GM12878 (cell line): ENCODE data around the gene CHAC1. TPM values are rescaled to one million over a fixed set of nuclear protein-coding genes. Genes with fewer than 3 reads are reported as not detected.

Source experiments
- ATAC-seq: fragments of 200-7000 bp; cut with Tn5 transposase; 3 replicates; pipeline ENCODE4 v1.9.1; 2020; ENCODE audit warnings: mild to moderate bottlenecking, moderate library complexity
- BruUV-seq: library from RNA; stranded (reverse); fragments of 400-500 nt; replicated peaks from 2 replicates; lab custom pipeline; 2021; lab: Mats Ljungman, UMichigan
- CTCF ChIA-PET: fragments of 300-600 bp; sonication (Branson Sonifier 250); formaldehyde crosslinking; extraction: SDS; loops from one replicate; lab custom pipeline; 2021; ENCODE audit warnings: inconsistent platforms; lab: Yijun Ruan, JAX
- POLR2A ChIA-PET: fragments of 350-600 bp; formaldehyde crosslinking; extraction: SDS; loops from one replicate; lab custom pipeline; 2021; ENCODE audit warnings: inconsistent platforms; lab: Charles Lee
- RAD21 ChIA-PET: fragments of 300-600 bp; sonication (Branson Sonifier 250); formaldehyde crosslinking; loops from one replicate; lab custom pipeline; 2023; ENCODE audit warnings: antibody characterized with exemption; ENCODE audit not compliant: unreplicated experiment; lab: Charles Lee
- SMC1A ChIA-PET: fragments of 300-600 bp; sonication (Branson Sonifier 250); formaldehyde crosslinking; loops from one replicate; lab custom pipeline; 2023; ENCODE audit not compliant: unreplicated experiment, uncharacterized antibody; lab: Charles Lee
- DNase-seq: peaks from one replicate; pipeline ENCODE4 v3.0.0-alpha.2; 2011; ENCODE audit warnings: low read depth, low spot score
- FAIRE-seq: peaks from 3 replicates; lab custom pipeline; 2011; peaks lifted over from hg19 to GRCh38; lab: Jason Lieb, UNC
- H2AFZ ChIP-seq: 2 replicates; pipeline ENCODE4 v1.6.0; 2011; ENCODE audit warnings: low read depth, low read length, control low read depth; ENCODE audit not compliant: control insufficient read depth
- H3K27ac ChIP-seq: 2 replicates; pipeline ENCODE4 v1.5.1; 2011; ENCODE audit warnings: control low read depth; ENCODE audit not compliant: control insufficient read depth, insufficient read depth
- H3K27me3 ChIP-seq, 2 experiments: replicated peaks in 1 of 2; 2 replicates each; pipeline versions ENCODE4 v1.6.0 to v1.6.1; 2011; ENCODE audit warnings: low read length in 1 of 2; ENCODE audit not compliant: control insufficient read depth in 2 of 2, insufficient read depth in 2 of 2
- H3K36me3 ChIP-seq, 2 experiments: 2 replicates each; pipeline ENCODE4 v1.5.1; 2011; ENCODE audit warnings: low read length in 1 of 2; ENCODE audit not compliant: control insufficient read depth in 2 of 2, insufficient read depth in 2 of 2
- H3K4me1 ChIP-seq: 2 replicates; pipeline ENCODE4 v1.6.1; 2011; ENCODE audit warnings: mild to moderate bottlenecking, low read length, moderate library complexity, mixed read lengths; ENCODE audit not compliant: control insufficient read depth, insufficient read depth
- H3K4me2 ChIP-seq: 2 replicates; pipeline ENCODE4 v1.6.0; 2011; ENCODE audit warnings: control low read depth; ENCODE audit not compliant: control insufficient read depth, insufficient read depth
- H3K4me3 ChIP-seq: fragments of 200-600 bp; sonication (generic); 2 replicates; pipeline ENCODE4 v1.5.1; 2016
- H3K79me2 ChIP-seq: 2 replicates; pipeline ENCODE4 v1.6.0; 2011; ENCODE audit warnings: low read length; ENCODE audit not compliant: control insufficient read depth, insufficient read depth
- H3K9ac ChIP-seq: 2 replicates; pipeline ENCODE4 v1.8.0; 2011; ENCODE audit warnings: low read length, control low read depth, mixed read lengths; ENCODE audit not compliant: control insufficient read depth, insufficient read depth
- H3K9me3 ChIP-seq: replicated peaks from 3 replicates; pipeline ENCODE4 v1.5.1; 2011; ENCODE audit warnings: mild to moderate bottlenecking, low read length; ENCODE audit not compliant: control insufficient read depth, insufficient read depth
- H4K20me1 ChIP-seq: 2 replicates; pipeline ENCODE4 v1.6.0; 2011; ENCODE audit not compliant: control insufficient read depth, insufficient read depth
- EP300 ChIP-seq, 2 experiments: fragments of 150-350 bp in 1 of 2; IDR thresholded peaks; 2 replicates each; pipeline ENCODE4 v1.6.1; 2011 to 2012; ENCODE audit warnings: low read depth in 2 of 2, low read length in 2 of 2, borderline replicate concordance in 1 of 2, improper control_type of control experiment in 1 of 2, inconsistent platforms in 1 of 2; ENCODE audit not compliant: control insufficient read depth in 1 of 2
- HDAC6 ChIP-seq: fragments of 200-600 bp; sonication (generic); IDR thresholded peaks from one replicate; pipeline ENCODE4 v1.8.0; 2017; ENCODE audit warnings: antibody characterized with exemption; ENCODE audit not compliant: unreplicated experiment
- RAD51 ChIP-seq: fragments of 450-650 bp; IDR thresholded peaks from 2 replicates; pipeline ENCODE4 v1.6.1; 2016; ENCODE audit warnings: moderate library complexity, mild to moderate bottlenecking, inconsistent platforms
- SIX5 ChIP-seq: IDR thresholded peaks from 2 replicates; pipeline ENCODE4 v1.6.1; 2011; ENCODE audit warnings: mild to moderate bottlenecking, low read depth, low read length, moderate library complexity; ENCODE audit not compliant: severe bottlenecking
- SUPT20H ChIP-seq: IDR thresholded peaks from 2 replicates; pipeline ENCODE4 v1.6.1; 2011; ENCODE audit warnings: low read depth, mild to moderate bottlenecking, low read length, moderate library complexity, borderline replicate concordance; ENCODE audit not compliant: control insufficient read depth
- SUZ12 ChIP-seq: fragments of 200-600 bp; sonication (generic); IDR thresholded peaks from one replicate; pipeline ENCODE4 v1.6.1; 2018; ENCODE audit warnings: antibody characterized with exemption, mild to moderate bottlenecking; ENCODE audit not compliant: unreplicated experiment
- YBX1 ChIP-seq: fragments of 450-650 bp; IDR thresholded peaks from 2 replicates; pipeline ENCODE4 v1.6.1; 2016; ENCODE audit warnings: antibody characterized with exemption
- ZZZ3 ChIP-seq: IDR thresholded peaks from 2 replicates; pipeline ENCODE4 v1.6.1; 2011; ENCODE audit warnings: low read depth; ENCODE audit not compliant: control insufficient read depth, insufficient read length
- WGBS: methylation state at CpG from one replicate; pipeline ENCODE4 v1.1.6; 2016; ENCODE audit warnings: low lambda C conversion rate; ENCODE audit not compliant: insufficient replicate concordance, insufficient coverage; ENCODE audit errors: missing lambda C conversion rate; 5-methylcytosine and 5-hydroxymethylcytosine counted together
- in situ Hi-C: fragments of 300-500 bp; cut with MboI; formaldehyde crosslinking; loops from 9 replicates; pipeline ENCODE4 v1.14.3; 2018; ENCODE audit warnings: mixed read lengths
- intact Hi-C: fragments of 100-400 bp; cut with micrococcal nuclease; formaldehyde crosslinking; loops from one replicate; pipeline ENCODE4 v1.14.2; 2022; ENCODE audit not compliant: unreplicated experiment
- polyA plus RNA-seq, 11 experiments: library from polyadenylated mRNA; depleted of rRNA in 4 of 11; unstranded in 6 of 11; stranded (reverse) in 5 of 11; fragments of >200 nt; fragmentation: Nextera tagmentation in 4 of 11; fragmentation: Illumina TruSeq in 1 of 11; extraction: Ambion mirVana in 4 of 11; extraction: Trizol in 1 of 11; gene quantifications; 1 replicate in 1 of 11; 2 replicates in 10 of 11; pipeline versions ENCODE4 v1.2.1 to v1.2.3, GENCODE V29; 2011 to 2016; ENCODE audit warnings: inconsistent platforms in 2 of 11, missing spikeins in 2 of 11, low read depth in 1 of 11
- total RNA-seq, 4 experiments: library from RNA; depleted of rRNA in 3 of 4; stranded (reverse); fragments of >200 nt in 3 of 4; fragmentation: Illumina TruSeq in 1 of 4; extraction: Trizol in 1 of 4; gene quantifications; 2 replicates each; pipeline versions ENCODE4 v1.2.1 to v1.2.3, GENCODE V29; 2013 to 2021

CHAC1 gene
- total and polyA plus RNA-seq, 10 of the 15 experiments (the other 5 are each of a cell fraction or from before 2014, with no cell fraction given): 0.37 to 5.9 (median 3.3) TPM

- H3K79me2 ChIP-seq: no peaks in the 10 kb centered on the region
- H2AFZ ChIP-seq: no peak overlapping the region
- in situ Hi-C loops (no loop called here), intact Hi-C loops (no loop called here)
- 81% methylated on average over 31 of the region's 31 CpGs for WGBS
- H3K9me3 ChIP-seq: no peaks in the 10 kb centered on the region
- no peaks in the 10 kb centered on the region for H3K27me3 ChIP-seq
- H4K20me1 ChIP-seq: no peaks in the 10 kb centered on the region
- no peak for DNase-seq
- ChIA-PET RAD21 (no interaction called here), POLR2A (no interaction called here), CTCF (interaction anchor here (0.9 to 1.4 kb wide), 3 partner anchors 9 to 250 kb away, joined by 3 to 4 read pairs (median 3); no protein-coding TSS in a partner anchor), SMC1A (no interaction called here)
- no peak overlapping the region for H3K4me3 ChIP-seq
- ATAC-seq: no peak
- H3K27ac ChIP-seq: no peak overlapping the region
- no peak for FAIRE-seq
- H3K9ac ChIP-seq: no peak overlapping the region
- TF ChIP-seq HDAC6: no peak
- no peak for TF ChIP-seq SUZ12
- no peak for TF ChIP-seq EP300 (IDR thresholded peaks at IDR 0.05; ENCODE audit: borderline replicate concordance in 1 of 2, control insufficient read depth in 1 of 2, low read depth in 2 of 2, low read length in 2 of 2)
- no peak for TF ChIP-seq SIX5
- no peak for TF ChIP-seq YBX1
- no peak for TF ChIP-seq ZZZ3
- no peak for TF ChIP-seq RAD51
- TF ChIP-seq SUPT20H: no peak
- no peak overlapping the region for H3K4me2 ChIP-seq
- peaks cover 26% of the 10 kb centered on the region for H3K4me1 ChIP-seq
- no peaks in the 10 kb centered on the region for H3K36me3 ChIP-seq
- BruUV-seq: no TSS peak
Measured at GRCh38 chr15:40936234-40936708, 17.0 kb upstream of the CHAC1 start.
